K562 (cell line): ENCODE data around the gene FAM171A2. TPM values are rescaled to one million over a fixed set of nuclear protein-coding genes. Genes with fewer than 3 reads are reported as not detected.

Experiments
- ARID3A ChIP-seq: IDR thresholded peaks from 2 replicates; pipeline ENCODE4 v1.6.1; 2012; ENCODE audit warnings: low read depth, low read length, improper control_type of control experiment, borderline replicate concordance
- ATF1 ChIP-seq, 2 experiments: fragments of 450-650 bp in 1 of 2; IDR thresholded peaks; 2 replicates each; pipeline ENCODE4 v1.6.1; 2016; ENCODE audit warnings: missing compliant biosample characterization in 1 of 2, missing genetic modification characterization in 1 of 2
- BRD9 ChIP-seq: fragments of 450-650 bp; IDR thresholded peaks from 2 replicates; pipeline ENCODE4 v1.6.1; 2018; ENCODE audit warnings: low read depth; ENCODE audit not compliant: partially characterized antibody
- FOXA1 ChIP-seq: fragments of 450-650 bp; IDR thresholded peaks from 2 replicates; pipeline ENCODE4 v1.6.1; 2016; ENCODE audit warnings: mild to moderate bottlenecking, borderline replicate concordance
- KAT8 ChIP-seq: fragments of 450-650 bp; IDR thresholded peaks from 2 replicates; pipeline ENCODE4 v1.6.1; 2016; ENCODE audit warnings: low read depth, mild to moderate bottlenecking
- LEF1 ChIP-seq: fragments of 450-650 bp; IDR thresholded peaks from 2 replicates; pipeline ENCODE4 v1.6.1; 2016; ENCODE audit warnings: mild to moderate bottlenecking
- MCM2 ChIP-seq: fragments of 450-650 bp; IDR thresholded peaks from 2 replicates; pipeline ENCODE4 v1.6.1; 2017; ENCODE audit warnings: low read depth, mild to moderate bottlenecking
- MEF2D ChIP-seq: conservative IDR thresholded peaks from 2 replicates; pipeline ENCODE4 v1.6.1; 2016; ENCODE audit warnings: low read depth, missing genetic modification characterization, missing compliant biosample characterization
- MXI1 ChIP-seq: IDR thresholded peaks from 2 replicates; pipeline ENCODE4 v1.6.1; 2011; ENCODE audit warnings: low read depth, mild to moderate bottlenecking, improper control_type of control experiment, low read length
- NFYB ChIP-seq: IDR thresholded peaks from 2 replicates; pipeline ENCODE4 v1.6.1; 2011; ENCODE audit warnings: mild to moderate bottlenecking, moderate library complexity; ENCODE audit not compliant: insufficient read length; ENCODE audit errors: extremely low read depth
- NR2C1 ChIP-seq, 2 experiments: fragments of 450-650 bp; IDR thresholded peaks; 2 replicates each; pipeline ENCODE4 v1.6.1; 2017; ENCODE audit warnings: mild to moderate bottlenecking in 2 of 2, antibody characterized with exemption in 1 of 2, inconsistent platforms in 1 of 2, missing compliant biosample characterization in 1 of 2, missing genetic modification characterization in 1 of 2
- PBX2 ChIP-seq, 2 experiments: IDR thresholded peaks in 1 of 2; conservative IDR thresholded peaks in 1 of 2; 2 replicates each; pipeline ENCODE4 v1.6.1; 2016; ENCODE audit warnings: low read depth in 2 of 2, mild to moderate bottlenecking in 1 of 2, missing compliant biosample characterization in 1 of 2, missing genetic modification characterization in 1 of 2, moderate library complexity in 1 of 2
- POLR3A ChIP-seq: IDR thresholded peaks from 2 replicates; pipeline ENCODE4 v1.6.1; 2011; ENCODE audit warnings: borderline replicate concordance, mild to moderate bottlenecking, moderate library complexity; ENCODE audit not compliant: insufficient read length, insufficient read depth; ENCODE audit errors: extremely low read depth
- RBM14 ChIP-seq: fragments of 200-400 bp; formaldehyde crosslinking; IDR thresholded peaks from 2 replicates; pipeline ENCODE4 v1.6.1; 2018; ENCODE audit warnings: low read depth, mild to moderate bottlenecking, low read length, moderate library complexity, borderline replicate concordance; ENCODE audit not compliant: insufficient read depth
- RBM39 ChIP-seq: fragments of 200-400 bp; formaldehyde crosslinking; optimal IDR thresholded peaks from 2 replicates; pipeline ENCODE3; 2018; ENCODE audit warnings: low read depth, low read length
- SIN3A ChIP-seq, 2 experiments: fragments of 150-350 bp in 1 of 2; IDR thresholded peaks; 2 replicates each; pipeline ENCODE4 v1.6.1; 2011 to 2016; ENCODE audit warnings: borderline replicate concordance in 2 of 2, low read depth in 2 of 2, low read length in 2 of 2, mild to moderate bottlenecking in 2 of 2, moderate library complexity in 2 of 2; ENCODE audit not compliant: control insufficient read depth in 1 of 2
- SMARCC2 ChIP-seq: fragments of 450-650 bp; IDR thresholded peaks from 2 replicates; pipeline ENCODE4 v1.6.1; 2017; ENCODE audit warnings: antibody characterized with exemption, moderate library complexity, mild to moderate bottlenecking, low read depth
- SP1 ChIP-seq: sonication (generic); formaldehyde crosslinking; IDR thresholded peaks from 2 replicates; pipeline ENCODE4 v1.8.1; 2022; ENCODE audit warnings: mild to moderate bottlenecking, missing genetic modification reagents
- ZNF12 ChIP-seq: sonication (generic); formaldehyde crosslinking; IDR thresholded peaks from 2 replicates; pipeline ENCODE4 v1.4.0; 2020; ENCODE audit warnings: mild to moderate bottlenecking, missing genetic modification reagents
- ZNF24 ChIP-seq: fragments of 450-650 bp; IDR thresholded peaks from 2 replicates; pipeline ENCODE4 v1.6.1; 2016
- ZNF583 ChIP-seq: fragments of 250-450 bp; sonication (Bioruptor Pico); IDR thresholded peaks from 2 replicates; pipeline ENCODE4 v1.4.0; 2020
- ZNF586 ChIP-seq: fragments of 450-650 bp; formaldehyde crosslinking; conservative IDR thresholded peaks from 2 replicates; pipeline ENCODE4 v1.4.0; 2020; ENCODE audit warnings: mild to moderate bottlenecking, moderate library complexity
- ZNF695 ChIP-seq: fragments of 450-650 bp; formaldehyde crosslinking; IDR thresholded peaks from 2 replicates; pipeline ENCODE4 v1.4.0; 2020; ENCODE audit warnings: mild to moderate bottlenecking, moderate library complexity
- ZNF699 ChIP-seq: fragments of 250-450 bp; sonication (Bioruptor Pico); IDR thresholded peaks from 2 replicates; pipeline ENCODE4 v1.8.0; 2021; ENCODE audit warnings: mild to moderate bottlenecking, moderate library complexity; ENCODE audit not compliant: insufficient replicate concordance
- ZNF766 ChIP-seq: fragments of 200-800 bp; sonication (Bioruptor generic); conservative IDR thresholded peaks from 2 replicates; pipeline ENCODE4 v1.6.1; 2016; ENCODE audit warnings: missing genetic modification characterization, missing compliant biosample characterization
- ZSCAN29 ChIP-seq: fragments of 450-650 bp; IDR thresholded peaks from 2 replicates; pipeline ENCODE4 v1.6.1; 2017
- polyA plus RNA-seq, 8 experiments: library from polyadenylated mRNA; depleted of rRNA in 4 of 8; stranded (reverse) in 5 of 8; unstranded in 3 of 8; fragments of >200 nt; fragmentation: Nextera tagmentation in 2 of 8; fragmentation: Illumina TruSeq in 1 of 8; extraction: Ambion mirVana in 2 of 8; extraction: Trizol in 1 of 8; gene quantifications; 2 replicates each; pipeline versions ENCODE4 v1.2.1 to v1.2.3, GENCODE V29; 2011 to 2014; ENCODE audit warnings: inconsistent platforms in 1 of 8, missing spikeins in 1 of 8
- total RNA-seq, 7 experiments: library from RNA; depleted of rRNA in 6 of 7; stranded (reverse); fragments of >200 nt in 6 of 7; fragmentation: Illumina TruSeq in 2 of 7; extraction: Trizol in 2 of 7; gene quantifications; 2 replicates each; pipeline versions ENCODE4 v1.2.1 to v1.2.3, GENCODE V29; 2011 to 2021; ENCODE audit warnings: low replicate concordance in 1 of 7

Gene FAM171A2
- total and polyA plus RNA-seq, 9 of the 15 experiments (the other 6 are each of a cell fraction or from before 2014, with no cell fraction given) = 0.10 to 10.2 (median 2.0) TPM; not detected in 1

- TF ChIP-seq KAT8 = no peak
- TF ChIP-seq ZNF586 (CRISPR knock-in tag) = no peak
- TF ChIP-seq MEF2D (tag) = 0 out of 2 replicates have a peak, but pooled peaks have one; percentile 19
- no peak for TF ChIP-seq ATF1 (CRISPR knock-in tag; IDR thresholded peaks at IDR 0.05)
- 0 out of 2 replicates have a peak, but pooled peaks have one; percentile 11 for TF ChIP-seq ATF1 (tag; IDR thresholded peaks at IDR 0.05)
- TF ChIP-seq SMARCC2 = no peak
- TF ChIP-seq NFYB = no peak
- TF ChIP-seq MCM2 = no peak
- TF ChIP-seq LEF1 = peak; percentile 91
- TF ChIP-seq ZSCAN29 = no peak
- no peak; the same call in 1 of the 2 replicates for TF ChIP-seq NR2C1 (IDR thresholded peaks at IDR 0.05)
- TF ChIP-seq NR2C1 (tag; IDR thresholded peaks at IDR 0.05) = no peak
- no peak; the same call in 1 of the 2 replicates for TF ChIP-seq SP1 (CRISPR knock-in tag)
- 0 out of 4 replicates have a peak, but pooled peaks of 1 of the 2 experiments have one; percentile 54 for TF ChIP-seq SIN3A (IDR thresholded peaks at IDR 0.05; ENCODE audit: borderline replicate concordance in 2 of 2, control insufficient read depth in 1 of 2, low read depth in 2 of 2, low read length in 2 of 2)
- TF ChIP-seq ZNF766 (CRISPR knock-in tag) = peak; percentile 73; the same call in 1 of the 2 replicates
- no peak for TF ChIP-seq ZNF24
- no peak for TF ChIP-seq POLR3A
- no peak for TF ChIP-seq BRD9
- TF ChIP-seq ZNF699 (CRISPR knock-in tag) = no peak
- no peak for TF ChIP-seq RBM39
- no peak for TF ChIP-seq RBM14
- no peak for TF ChIP-seq ZNF695 (CRISPR knock-in tag)
- TF ChIP-seq ZNF583 (CRISPR knock-in tag) = peak; percentile 50; the same call in 1 of the 2 replicates
- TF ChIP-seq FOXA1 = no peak
- TF ChIP-seq ZNF12 (CRISPR knock-in tag) = no peak
- TF ChIP-seq PBX2 (CRISPR knock-in tag; IDR thresholded peaks at IDR 0.05; ENCODE audit: low read depth) = no peak
- TF ChIP-seq PBX2 (tag; conservative IDR thresholded peaks at IDR 0.05; ENCODE audit: low read depth) = no peak
- 0 out of 2 replicates have a peak, but pooled peaks have one; percentile 53 for TF ChIP-seq ARID3A
- no peak for TF ChIP-seq MXI1
These were observed 26.1 kb upstream of the FAM171A2 start (continued) for GRCh38 chr17:44389723-44390202.
